K562 (cell line): ENCODE measurements around the gene OR5L1. TPM values are rescaled to one million over a fixed set of nuclear protein-coding genes. Genes with fewer than 3 reads are reported as not detected.

Source experiments
- ATAC-seq: fragments of 200-7000 bp; cut with Tn5 transposase; 3 replicates; pipeline ENCODE4 v1.9.1; 2020; ENCODE audit warnings: moderate library complexity
- BruUV-seq: library from RNA; stranded (reverse); fragments of 400-500 nt; replicated peaks from 2 replicates; lab custom pipeline; 2021; lab: Mats Ljungman, UMichigan
- CTCF ChIA-PET: fragments of 300-600 bp; formaldehyde crosslinking; extraction: SDS; loops from one replicate; lab custom pipeline; 2021; ENCODE audit warnings: low intra/inter-chr PET ratio; lab: Yijun Ruan, JAX
- POLR2A ChIA-PET: fragments of 300-600, 350-650 bp; sonication (Branson Sonifier 250); formaldehyde crosslinking; extraction: SDS; loops from one replicate; lab custom pipeline; 2021; ENCODE audit warnings: antibody characterized with exemption, inconsistent platforms; lab: Yijun Ruan, JAX
- DNase-seq, 4 experiments: peaks; one replicate each; pipeline versions ENCODE4 v3.0.0 to v3.0.0-alpha.2; 2011 to 2018; ENCODE audit warnings: low spot score in 3 of 4, mixed read lengths in 3 of 4; ENCODE audit errors: extremely low read depth in 1 of 4
- FAIRE-seq: peaks from 2 replicates; lab custom pipeline; 2011; peaks lifted over from hg19 to GRCh38; lab: Jason Lieb, UNC
- H2AFZ ChIP-seq: 2 replicates; pipeline ENCODE4 v1.6.0; 2011; ENCODE audit warnings: low read depth, low read length, control low read depth, inconsistent platforms
- H3K27ac ChIP-seq: fragments of 200-600 bp; 3 replicates; pipeline ENCODE4 v1.8.0; 2011; ENCODE audit warnings: low read depth, mild to moderate bottlenecking, control low read depth, inconsistent platforms, low read length, moderate library complexity, mixed read lengths; ENCODE audit errors: extremely low read depth
- H3K27me3 ChIP-seq, 2 experiments: fragments of 300-600 bp in 1 of 2; 2 replicates in 1 of 2; 3 replicates in 1 of 2; pipeline versions ENCODE4 v1.6.0 to v1.8.0; 2011; ENCODE audit warnings: inconsistent platforms in 2 of 2, low read length in 2 of 2, mild to moderate bottlenecking in 1 of 2, mixed read lengths in 1 of 2, moderate library complexity in 1 of 2; ENCODE audit not compliant: control insufficient read depth in 2 of 2, insufficient read depth in 2 of 2
- H3K36me3 ChIP-seq: fragments of 300-600 bp; 3 replicates; pipeline ENCODE4 v1.8.0; 2011; ENCODE audit warnings: mild to moderate bottlenecking, low read length, inconsistent platforms; ENCODE audit not compliant: control insufficient read depth, insufficient read depth
- H3K4me1 ChIP-seq, 2 experiments: fragments of 200-600 bp in 1 of 2; replicated peaks in 1 of 2; 2 replicates in 1 of 2; 3 replicates in 1 of 2; pipeline versions ENCODE4 v1.5.1 to v1.8.0; 2011; ENCODE audit warnings: inconsistent platforms in 2 of 2, low read length in 2 of 2, mild to moderate bottlenecking in 1 of 2, mixed read lengths in 1 of 2, moderate library complexity in 1 of 2; ENCODE audit not compliant: control insufficient read depth in 2 of 2, insufficient read depth in 2 of 2
- H3K4me2 ChIP-seq: 2 replicates; pipeline ENCODE4 v1.6.1; 2011; ENCODE audit warnings: low read length, control low read depth, inconsistent platforms, mixed read lengths; ENCODE audit not compliant: insufficient read depth
- H3K4me3 ChIP-seq: fragments of 200-600 bp; sonication (generic), shearing (Covaris generic); 2 replicates; pipeline ENCODE4 v1.5.1; 2016; ENCODE audit warnings: control low read depth, inconsistent platforms
- H3K79me2 ChIP-seq: fragments of 200-600 bp; 3 replicates; pipeline ENCODE4 v1.8.0; 2011; ENCODE audit warnings: low read length, inconsistent platforms; ENCODE audit not compliant: control insufficient read depth, insufficient read depth
- H3K9ac ChIP-seq, 2 experiments: 2 replicates each; pipeline versions ENCODE4 v1.6.0 to v1.6.1; 2011; ENCODE audit warnings: low read depth in 2 of 2, low read length in 2 of 2, control low read depth in 1 of 2, inconsistent platforms in 1 of 2, mild to moderate bottlenecking in 1 of 2, mixed read lengths in 1 of 2; ENCODE audit not compliant: insufficient read depth in 1 of 2
- H3K9me1 ChIP-seq: one replicate; pipeline ENCODE4 v1.6.0; 2011; ENCODE audit warnings: inconsistent platforms, mild to moderate bottlenecking, low read length, moderate library complexity; ENCODE audit not compliant: control insufficient read depth, insufficient read depth
- H3K9me3 ChIP-seq: replicated peaks from 2 replicates; pipeline ENCODE4 v1.5.1; 2011; ENCODE audit warnings: low read depth, low read length, inconsistent platforms; ENCODE audit not compliant: control insufficient read depth, insufficient read depth
- H4K20me1 ChIP-seq: replicated peaks from 2 replicates; pipeline ENCODE4 v1.6.1; 2011; ENCODE audit warnings: low read length, inconsistent platforms, mixed read lengths; ENCODE audit not compliant: control insufficient read depth, insufficient read depth
- ARHGAP35 ChIP-seq: fragments of 450-650 bp; IDR thresholded peaks from 2 replicates; pipeline ENCODE4 v1.6.1; 2018; ENCODE audit not compliant: partially characterized antibody
- CREBBP ChIP-seq: IDR thresholded peaks from one replicate; pipeline ENCODE4 v1.6.1; 2012; ENCODE audit warnings: low read depth, mild to moderate bottlenecking, control low read depth, inconsistent platforms, low read length
- DNMT1 ChIP-seq: fragments of 450-650 bp; IDR thresholded peaks from 2 replicates; pipeline ENCODE4 v1.6.1; 2016; ENCODE audit warnings: antibody characterized with exemption, mild to moderate bottlenecking
- PHB2 ChIP-seq: fragments of 450-650 bp; IDR thresholded peaks from 2 replicates; pipeline ENCODE4 v1.6.1; 2017; ENCODE audit warnings: low read depth
- SIN3A ChIP-seq, 2 experiments: fragments of 150-350 bp in 1 of 2; IDR thresholded peaks; 2 replicates each; pipeline ENCODE4 v1.6.1; 2011 to 2016; ENCODE audit warnings: borderline replicate concordance in 2 of 2, low read depth in 2 of 2, low read length in 2 of 2, mild to moderate bottlenecking in 2 of 2, moderate library complexity in 2 of 2; ENCODE audit not compliant: control insufficient read depth in 1 of 2
- ZNF316 ChIP-seq: fragments of 450-650 bp; IDR thresholded peaks from 2 replicates; pipeline ENCODE4 v1.6.1; 2016
- WGBS: fragments of 100-300 bp; shearing (Covaris generic); methylation state at CpG from one replicate; pipeline ENCODE4 v1.1.6; 2016; ENCODE audit warnings: low coverage, mixed read lengths; ENCODE audit not compliant: insufficient coverage; ENCODE audit errors: missing lambda C conversion rate; 5-methylcytosine and 5-hydroxymethylcytosine counted together
- in situ Hi-C: fragments of 300-500 bp; cut with MboI; formaldehyde crosslinking; loops from 4 replicates; pipeline ENCODE4 v1.15.0; 2018; ENCODE audit warnings: inconsistent platforms, mixed read lengths
- intact Hi-C: fragments of 100-400 bp; cut with micrococcal nuclease; formaldehyde crosslinking; loops from 2 replicates; pipeline ENCODE4 v1.14.2; 2022
- polyA plus RNA-seq, 8 experiments: library from polyadenylated mRNA; depleted of rRNA in 4 of 8; stranded (reverse) in 5 of 8; unstranded in 3 of 8; fragments of >200 nt; fragmentation: Nextera tagmentation in 2 of 8; fragmentation: Illumina TruSeq in 1 of 8; extraction: Ambion mirVana in 2 of 8; extraction: Trizol in 1 of 8; gene quantifications; 2 replicates each; pipeline versions ENCODE4 v1.2.1 to v1.2.3, GENCODE V29; 2011 to 2014; ENCODE audit warnings: inconsistent platforms in 1 of 8, missing spikeins in 1 of 8
- total RNA-seq, 7 experiments: library from RNA; depleted of rRNA in 6 of 7; stranded (reverse); fragments of >200 nt in 6 of 7; fragmentation: Illumina TruSeq in 2 of 7; extraction: Trizol in 2 of 7; gene quantifications; 2 replicates each; pipeline versions ENCODE4 v1.2.1 to v1.2.3, GENCODE V29; 2011 to 2021; ENCODE audit warnings: low replicate concordance in 1 of 7
- TF ChIP-seq, protein P1 (sequence below): sonication (generic); formaldehyde crosslinking; IDR thresholded peaks from 2 replicates; pipeline ENCODE4 v1.8.0; 2022; ENCODE audit warnings: mild to moderate bottlenecking, missing genetic modification reagents
- TF ChIP-seq, protein P2 (sequence below): fragments of 200-800 bp; sonication (Bioruptor generic); IDR thresholded peaks from 2 replicates; pipeline ENCODE4 v1.6.1; 2016; ENCODE audit warnings: missing genetic modification characterization, missing compliant biosample characterization
- TF ChIP-seq, protein P3 (sequence below): fragments of 450-650 bp; formaldehyde crosslinking; IDR thresholded peaks from 2 replicates; pipeline ENCODE4 v1.4.0; 2020; ENCODE audit warnings: mild to moderate bottlenecking, moderate library complexity

OR5L1 gene
- total and polyA plus RNA-seq, 9 of the 15 experiments (the other 6 are each of a cell fraction or from before 2014, with no cell fraction given), result not detected

DNA sequence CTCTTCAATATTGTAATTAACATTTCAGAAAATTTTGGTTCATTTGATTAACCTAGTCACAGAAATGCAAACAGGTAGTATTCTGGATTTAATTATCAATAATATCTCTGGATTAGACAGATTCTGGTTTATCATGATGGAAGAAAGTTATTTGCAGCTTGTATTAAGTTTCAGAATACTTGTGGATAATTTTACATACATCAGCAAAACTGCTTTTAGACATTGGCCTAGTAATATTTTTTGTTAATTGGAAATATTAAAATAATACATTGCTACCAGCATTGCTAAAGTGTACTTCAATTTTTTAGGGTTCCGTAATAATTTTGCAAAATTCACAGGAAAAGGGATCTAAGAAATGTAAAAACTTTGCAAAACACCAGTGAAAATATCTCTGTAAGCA lies 19.6 kb upstream of the OR5L1 start:
- 0% methylated on average over 1 of the region's 1 CpG for WGBS
- POLR2A ChIA-PET, result no interaction called here
- Histone ChIP-seq H3K79me2 (no peaks in the 10 kb centered on the region), H3K27me3 (no peaks in the 10 kb centered on the region), H2AFZ (no peak overlapping the region), H3K4me2 (no peak overlapping the region), H3K9ac (no peak overlapping the region), H3K4me1 (no peaks in the 10 kb centered on the region), H3K9me3 (no peaks in the 10 kb centered on the region), H3K36me3 (no peaks in the 10 kb centered on the region), H4K20me1 (no peaks in the 10 kb centered on the region), H3K9me1 (no peaks in the 10 kb centered on the region), H3K4me3 (no peak overlapping the region), H3K27ac (no peak overlapping the region)
- CTCF ChIA-PET, result no interaction called here
- DNase-seq (no peak), FAIRE-seq (no peak), ATAC-seq (no peak)
- in situ Hi-C loops, result no loop called here
- TF ChIP-seq DNMT1 (no peak), PHB2 (no peak), ZNF316 (peak; percentile 17; the same call in 1 of the 2 replicates), CREBBP (no peak)
- no TSS peak for BruUV-seq
- intact Hi-C loops, result no loop called here

DNA sequence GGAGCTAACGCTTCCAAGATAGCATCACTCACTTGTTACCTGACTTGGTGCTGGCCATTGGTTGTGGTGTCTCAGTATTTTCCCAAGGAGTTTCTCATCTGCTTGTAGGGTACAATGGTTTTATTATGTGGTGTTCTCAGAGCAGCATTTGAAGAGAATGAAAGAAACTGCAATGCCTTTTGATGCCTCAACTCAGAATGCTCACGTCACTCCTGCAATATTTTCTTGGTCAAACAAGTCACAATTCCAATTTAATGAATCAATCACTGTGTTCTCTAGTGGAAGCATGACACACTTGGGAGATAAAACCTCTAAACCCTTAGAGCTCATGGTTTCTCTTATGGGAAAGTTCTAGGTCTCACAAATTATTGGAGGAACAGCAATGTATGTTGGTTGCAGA lies 17.8 kb upstream of the OR5L1 start:
- no TSS peak for BruUV-seq
- Histone ChIP-seq H3K27ac (no peak overlapping the region), H3K9me1 (no peaks in the 10 kb centered on the region), H3K36me3 (no peaks in the 10 kb centered on the region), H4K20me1 (no peaks in the 10 kb centered on the region), H3K4me2 (no peak overlapping the region), H3K4me3 (no peak overlapping the region), H3K79me2 (no peaks in the 10 kb centered on the region), H3K27me3 (no peaks in the 10 kb centered on the region), H3K9ac (no peak overlapping the region), H3K4me1 (no peaks in the 10 kb centered on the region), H3K9me3 (no peaks in the 10 kb centered on the region), H2AFZ (no peak overlapping the region)
- WGBS, result 0% methylated on average over 2 of the region's 2 CpGs
- CTCF ChIA-PET, result no interaction called here
- DNase-seq (no peak), FAIRE-seq (no peak), ATAC-seq (no peak)
- in situ Hi-C loops, result no loop called here
- POLR2A ChIA-PET, result no interaction called here
- intact Hi-C loops, result no loop called here
- no peak for TF ChIP-seq SIN3A (IDR thresholded peaks at IDR 0.05; ENCODE audit: borderline replicate concordance in 2 of 2, control insufficient read depth in 1 of 2, low read depth in 2 of 2, low read length in 2 of 2)
- TF ChIP-seq, protein P1, sequence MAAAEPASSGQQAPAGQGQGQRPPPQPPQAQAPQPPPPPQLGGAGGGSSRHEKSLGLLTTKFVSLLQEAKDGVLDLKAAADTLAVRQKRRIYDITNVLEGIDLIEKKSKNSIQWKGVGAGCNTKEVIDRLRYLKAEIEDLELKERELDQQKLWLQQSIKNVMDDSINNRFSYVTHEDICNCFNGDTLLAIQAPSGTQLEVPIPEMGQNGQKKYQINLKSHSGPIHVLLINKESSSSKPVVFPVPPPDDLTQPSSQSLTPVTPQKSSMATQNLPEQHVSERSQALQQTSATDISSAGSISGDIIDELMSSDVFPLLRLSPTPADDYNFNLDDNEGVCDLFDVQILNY (CRISPR knock-in tag), result no peak
- TF ChIP-seq, protein P2, sequence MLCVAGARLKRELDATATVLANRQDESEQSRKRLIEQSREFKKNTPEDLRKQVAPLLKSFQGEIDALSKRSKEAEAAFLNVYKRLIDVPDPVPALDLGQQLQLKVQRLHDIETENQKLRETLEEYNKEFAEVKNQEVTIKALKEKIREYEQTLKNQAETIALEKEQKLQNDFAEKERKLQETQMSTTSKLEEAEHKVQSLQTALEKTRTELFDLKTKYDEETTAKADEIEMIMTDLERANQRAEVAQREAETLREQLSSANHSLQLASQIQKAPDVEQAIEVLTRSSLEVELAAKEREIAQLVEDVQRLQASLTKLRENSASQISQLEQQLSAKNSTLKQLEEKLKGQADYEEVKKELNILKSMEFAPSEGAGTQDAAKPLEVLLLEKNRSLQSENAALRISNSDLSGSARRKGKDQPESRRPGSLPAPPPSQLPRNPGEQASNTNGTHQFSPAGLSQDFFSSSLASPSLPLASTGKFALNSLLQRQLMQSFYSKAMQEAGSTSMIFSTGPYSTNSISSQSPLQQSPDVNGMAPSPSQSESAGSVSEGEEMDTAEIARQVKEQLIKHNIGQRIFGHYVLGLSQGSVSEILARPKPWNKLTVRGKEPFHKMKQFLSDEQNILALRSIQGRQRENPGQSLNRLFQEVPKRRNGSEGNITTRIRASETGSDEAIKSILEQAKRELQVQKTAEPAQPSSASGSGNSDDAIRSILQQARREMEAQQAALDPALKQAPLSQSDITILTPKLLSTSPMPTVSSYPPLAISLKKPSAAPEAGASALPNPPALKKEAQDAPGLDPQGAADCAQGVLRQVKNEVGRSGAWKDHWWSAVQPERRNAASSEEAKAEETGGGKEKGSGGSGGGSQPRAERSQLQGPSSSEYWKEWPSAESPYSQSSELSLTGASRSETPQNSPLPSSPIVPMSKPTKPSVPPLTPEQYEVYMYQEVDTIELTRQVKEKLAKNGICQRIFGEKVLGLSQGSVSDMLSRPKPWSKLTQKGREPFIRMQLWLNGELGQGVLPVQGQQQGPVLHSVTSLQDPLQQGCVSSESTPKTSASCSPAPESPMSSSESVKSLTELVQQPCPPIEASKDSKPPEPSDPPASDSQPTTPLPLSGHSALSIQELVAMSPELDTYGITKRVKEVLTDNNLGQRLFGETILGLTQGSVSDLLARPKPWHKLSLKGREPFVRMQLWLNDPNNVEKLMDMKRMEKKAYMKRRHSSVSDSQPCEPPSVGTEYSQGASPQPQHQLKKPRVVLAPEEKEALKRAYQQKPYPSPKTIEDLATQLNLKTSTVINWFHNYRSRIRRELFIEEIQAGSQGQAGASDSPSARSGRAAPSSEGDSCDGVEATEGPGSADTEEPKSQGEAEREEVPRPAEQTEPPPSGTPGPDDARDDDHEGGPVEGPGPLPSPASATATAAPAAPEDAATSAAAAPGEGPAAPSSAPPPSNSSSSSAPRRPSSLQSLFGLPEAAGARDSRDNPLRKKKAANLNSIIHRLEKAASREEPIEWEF (CRISPR knock-in tag), result no peak
- TF ChIP-seq, protein P3, sequence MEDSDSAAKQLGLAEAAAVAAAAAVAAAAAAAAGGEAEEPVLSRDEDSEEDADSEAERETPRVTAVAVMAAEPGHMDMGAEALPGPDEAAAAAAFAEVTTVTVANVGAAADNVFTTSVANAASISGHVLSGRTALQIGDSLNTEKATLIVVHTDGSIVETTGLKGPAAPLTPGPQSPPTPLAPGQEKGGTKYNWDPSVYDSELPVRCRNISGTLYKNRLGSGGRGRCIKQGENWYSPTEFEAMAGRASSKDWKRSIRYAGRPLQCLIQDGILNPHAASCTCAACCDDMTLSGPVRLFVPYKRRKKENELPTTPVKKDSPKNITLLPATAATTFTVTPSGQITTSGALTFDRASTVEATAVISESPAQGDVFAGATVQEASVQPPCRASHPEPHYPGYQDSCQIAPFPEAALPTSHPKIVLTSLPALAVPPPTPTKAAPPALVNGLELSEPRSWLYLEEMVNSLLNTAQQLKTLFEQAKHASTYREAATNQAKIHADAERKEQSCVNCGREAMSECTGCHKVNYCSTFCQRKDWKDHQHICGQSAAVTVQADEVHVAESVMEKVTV (CRISPR knock-in tag), result no peak
- TF ChIP-seq ARHGAP35, result no peak
